Cardiac fibroblast (primary cell): ENCODE results near the gene TMEM222.

ENCODE experiments used
- DNase-seq, 2 donors: peaks; one replicate each; pipeline versions ENCODE4 v3.0.0 to v3.0.0-alpha.2; 2010; ENCODE audit warnings: low read depth in 2 of 2
- H3K4me3 ChIP-seq, 2 donors: replicated peaks in 1 of 2; 1 replicate in 1 of 2; 2 replicates in 1 of 2; pipeline ENCODE4 v1.5.1; 2011; ENCODE audit warnings: low read depth in 2 of 2, low read length in 2 of 2, mild to moderate bottlenecking in 2 of 2, moderate library complexity in 1 of 2
- TF ChIP-seq, protein P1 (sequence below): IDR thresholded peaks from one replicate; pipeline ENCODE4 v1.5.1; 2011; ENCODE audit warnings: low read depth, mild to moderate bottlenecking, low read length, inconsistent platforms

Gene TMEM222

DNA sequence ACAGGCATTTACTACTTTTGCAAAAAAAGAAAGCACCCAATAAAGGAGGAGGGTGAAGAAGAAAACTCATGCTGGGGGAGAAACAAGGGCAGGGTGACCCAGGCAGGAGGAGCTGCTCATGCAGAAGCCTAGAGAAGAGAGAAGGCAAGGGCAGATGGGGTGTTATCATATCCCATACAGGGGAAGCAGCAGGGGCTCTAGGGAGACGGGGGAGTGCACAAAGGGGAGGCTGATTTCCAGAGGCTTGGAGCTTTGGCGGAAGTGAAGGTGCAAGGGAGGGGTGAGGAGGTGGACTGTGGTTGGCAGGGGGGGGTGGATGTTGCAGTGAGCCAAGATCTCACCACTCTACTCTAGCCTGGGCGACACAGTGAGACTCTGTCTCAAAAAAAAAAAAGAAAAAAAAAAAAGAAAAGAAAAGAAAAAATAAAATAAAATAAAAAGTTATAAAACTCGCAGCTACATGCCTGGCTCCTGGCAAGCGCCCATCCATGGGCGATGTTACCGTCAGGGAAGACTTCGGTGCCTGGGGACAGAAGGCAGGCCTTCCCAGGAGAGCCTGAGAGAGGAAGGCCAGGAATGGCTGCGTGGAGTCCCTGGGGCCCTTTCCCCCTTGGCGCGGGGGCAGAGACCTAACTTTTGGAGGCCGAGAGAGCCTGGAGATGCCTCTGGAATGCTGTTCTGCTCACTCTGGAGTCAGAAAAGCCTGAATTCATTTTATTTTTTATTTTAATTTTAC lies 56.0 kb downstream of the TMEM222 start:
- TF ChIP-seq, protein P1, sequence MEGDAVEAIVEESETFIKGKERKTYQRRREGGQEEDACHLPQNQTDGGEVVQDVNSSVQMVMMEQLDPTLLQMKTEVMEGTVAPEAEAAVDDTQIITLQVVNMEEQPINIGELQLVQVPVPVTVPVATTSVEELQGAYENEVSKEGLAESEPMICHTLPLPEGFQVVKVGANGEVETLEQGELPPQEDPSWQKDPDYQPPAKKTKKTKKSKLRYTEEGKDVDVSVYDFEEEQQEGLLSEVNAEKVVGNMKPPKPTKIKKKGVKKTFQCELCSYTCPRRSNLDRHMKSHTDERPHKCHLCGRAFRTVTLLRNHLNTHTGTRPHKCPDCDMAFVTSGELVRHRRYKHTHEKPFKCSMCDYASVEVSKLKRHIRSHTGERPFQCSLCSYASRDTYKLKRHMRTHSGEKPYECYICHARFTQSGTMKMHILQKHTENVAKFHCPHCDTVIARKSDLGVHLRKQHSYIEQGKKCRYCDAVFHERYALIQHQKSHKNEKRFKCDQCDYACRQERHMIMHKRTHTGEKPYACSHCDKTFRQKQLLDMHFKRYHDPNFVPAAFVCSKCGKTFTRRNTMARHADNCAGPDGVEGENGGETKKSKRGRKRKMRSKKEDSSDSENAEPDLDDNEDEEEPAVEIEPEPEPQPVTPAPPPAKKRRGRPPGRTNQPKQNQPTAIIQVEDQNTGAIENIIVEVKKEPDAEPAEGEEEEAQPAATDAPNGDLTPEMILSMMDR = no peak
- DNase-seq = no peak

DNA sequence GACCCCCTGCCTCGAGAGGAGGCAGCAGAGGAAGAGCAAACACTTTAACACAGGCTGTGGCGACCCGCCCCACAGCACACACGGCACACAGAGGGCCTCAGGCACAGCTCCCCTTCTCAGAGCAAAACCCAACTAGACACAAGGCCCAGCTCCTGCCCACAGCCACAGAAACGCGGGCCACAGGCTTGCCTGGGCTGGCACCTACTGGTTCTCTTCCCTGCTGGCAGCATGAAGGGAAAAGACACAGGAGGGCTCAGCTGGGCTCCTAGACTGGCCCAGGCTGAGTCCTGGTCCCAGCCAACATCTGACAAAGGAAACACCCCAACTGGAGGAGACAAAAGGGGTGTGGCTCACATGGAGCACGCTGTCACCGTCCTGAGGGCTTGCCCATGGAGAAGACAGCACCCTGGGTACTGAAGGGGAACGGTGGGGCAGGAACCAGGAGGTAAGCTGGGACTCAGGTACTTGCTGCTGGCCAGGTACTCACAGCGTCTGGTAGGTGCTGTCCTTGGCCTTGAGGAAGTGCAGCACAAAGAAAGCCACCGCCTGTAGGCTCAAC lies 57.7 kb downstream of the TMEM222 start:
- H3K4me3 ChIP-seq = no peak overlapping the region
- TF ChIP-seq, protein P1 = no peak
- DNase-seq = no peak

More for the DNA sequence above, 56.0 kb downstream of the TMEM222 start:
- H3K4me3 ChIP-seq = no peak overlapping the region

DNA sequence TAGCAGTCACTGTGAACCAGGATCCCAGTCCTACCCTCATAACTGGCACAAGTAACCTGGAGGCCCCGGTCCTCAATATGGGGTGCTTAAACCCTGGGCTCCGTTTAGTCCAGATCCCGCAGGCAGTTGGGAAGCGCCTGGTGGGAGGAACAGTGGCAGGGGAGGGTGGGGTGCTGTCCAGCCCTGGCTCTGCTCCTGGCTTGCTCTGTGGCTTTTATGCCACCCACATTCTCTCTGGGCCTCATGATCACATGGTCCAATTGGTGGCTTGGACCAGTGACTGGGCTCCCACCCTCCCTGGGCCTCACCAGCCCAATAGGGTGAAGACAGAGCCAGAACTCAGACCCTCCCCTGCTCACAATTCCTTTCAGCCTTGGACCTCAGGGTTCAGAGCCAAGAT lies 58.3 kb downstream of the TMEM222 start:
- no peak overlapping the region for H3K4me3 ChIP-seq
- no peak for DNase-seq
- TF ChIP-seq, protein P1 = no peak

DNA sequence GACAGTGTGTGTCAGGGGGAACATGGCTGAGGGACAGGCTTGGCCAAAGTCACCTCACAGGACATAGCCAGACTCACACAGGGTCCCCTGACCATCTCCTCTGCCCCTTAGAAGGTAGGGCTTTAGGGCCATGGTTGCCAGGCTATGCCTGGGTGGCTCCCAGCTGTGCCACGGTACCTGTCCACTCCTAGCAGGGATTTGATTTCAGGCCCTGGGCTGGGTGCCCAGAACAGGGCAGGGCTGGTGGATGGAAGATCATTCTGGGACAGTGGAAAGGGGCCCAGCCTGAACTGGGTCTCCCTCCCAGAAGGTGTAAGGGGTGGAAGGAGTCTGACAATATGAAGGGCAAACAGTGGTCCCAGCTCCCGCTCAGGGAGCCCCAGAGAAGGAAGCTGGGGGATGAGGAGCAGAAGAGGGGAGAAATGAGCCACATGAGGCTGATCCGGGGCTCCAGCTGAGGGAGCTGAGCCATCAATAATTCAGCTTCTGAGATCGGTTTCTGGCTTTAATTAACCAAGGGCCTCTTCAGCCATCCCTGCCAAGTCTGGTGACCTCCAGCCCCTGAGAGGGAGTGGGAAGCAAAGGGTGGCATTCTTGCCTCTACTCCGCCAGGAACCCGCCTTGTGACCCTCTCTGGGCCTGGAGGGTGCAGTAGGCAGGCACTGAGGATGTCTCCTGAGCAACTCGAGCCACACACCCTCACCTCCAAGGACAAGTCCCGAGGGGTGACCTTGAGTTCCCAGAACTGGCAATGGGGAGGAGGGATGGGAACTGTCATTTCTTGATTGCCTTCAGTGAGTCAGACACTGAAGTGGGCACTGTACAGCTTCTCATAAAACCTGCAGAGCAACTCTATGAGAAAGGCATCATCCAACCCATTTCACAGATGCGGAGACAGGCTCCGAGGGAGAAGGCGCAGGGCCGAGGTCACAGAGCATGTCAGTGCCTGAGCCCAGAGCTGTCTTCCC lies 59.1 kb downstream of the TMEM222 start:
- no peak overlapping the region for H3K4me3 ChIP-seq
- TF ChIP-seq, protein P1 = no peak
- no peak for DNase-seq

DNA sequence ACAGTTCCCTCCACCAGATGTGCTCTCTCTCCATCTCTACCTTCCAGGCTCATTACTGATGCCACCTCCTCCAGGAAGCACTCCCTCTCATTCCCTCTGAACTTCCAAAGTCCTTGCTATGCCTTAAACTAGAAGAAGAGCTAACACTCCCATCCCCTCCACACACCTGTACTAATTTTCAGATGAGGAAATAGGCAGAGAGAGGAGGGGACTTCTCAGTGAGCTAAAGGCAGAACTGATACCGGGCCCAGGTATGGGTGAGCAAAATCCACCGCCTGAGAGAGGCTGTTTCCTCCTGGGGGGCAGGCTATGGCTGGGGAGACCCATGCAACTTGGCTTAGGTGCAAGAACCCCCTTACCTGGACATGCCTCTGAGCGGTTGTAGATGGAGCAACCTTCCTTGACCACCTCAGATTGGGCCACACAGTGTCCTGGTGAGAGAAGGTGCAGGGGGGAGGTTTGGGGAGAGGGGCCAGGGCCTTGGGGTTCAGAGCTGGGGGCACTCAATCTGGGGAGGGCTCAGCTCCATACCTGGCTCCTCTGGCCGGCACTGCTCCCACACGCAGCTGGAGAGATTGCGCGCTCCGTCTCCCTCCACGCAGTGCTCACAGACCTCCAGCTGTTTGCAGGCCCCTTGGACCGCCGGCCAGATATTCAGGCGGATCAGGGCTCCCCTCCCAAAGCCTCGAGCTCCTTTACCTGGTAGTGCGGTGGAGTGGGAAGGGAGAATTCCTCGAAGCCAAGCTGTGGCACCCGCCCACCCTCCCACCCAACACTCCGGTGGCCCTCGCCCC lies 60.2 kb downstream of the TMEM222 start:
- TF ChIP-seq, protein P1 = no peak
- H3K4me3 ChIP-seq = no peak overlapping the region
- no peak for DNase-seq

DNA sequence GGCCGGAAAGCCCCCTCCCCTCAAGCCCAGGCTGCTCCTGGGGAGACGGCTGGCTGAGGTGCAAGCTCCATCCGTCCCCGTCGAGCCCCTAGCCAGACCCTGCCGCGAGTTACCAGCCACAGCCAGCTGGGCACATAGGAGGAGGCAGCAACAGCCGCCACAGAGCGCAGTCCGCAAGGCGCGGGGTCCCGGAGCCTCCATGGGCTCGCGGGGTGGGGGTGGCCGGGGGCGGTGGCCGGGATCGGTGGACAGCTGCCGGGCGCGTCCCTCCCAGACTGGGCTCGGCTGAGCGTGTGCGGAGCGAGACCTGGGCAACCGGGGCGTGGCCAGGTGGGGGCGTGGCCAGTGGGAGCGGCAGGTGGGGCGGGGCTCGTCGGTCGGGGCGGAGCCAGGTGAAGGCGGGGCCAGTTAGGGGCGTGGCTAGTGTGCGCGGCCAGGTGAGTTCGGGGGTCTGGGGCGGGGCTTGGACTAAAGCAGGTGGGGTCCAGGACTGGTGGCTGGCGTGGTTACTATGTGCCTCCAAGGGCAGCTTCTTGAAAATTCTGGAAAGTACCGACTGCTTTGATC lies 61.2 kb downstream of the TMEM222 start, which contains the start of gene CD164L2:
Gene CD164L2, minus strand, starts transcription at position 295 of the 567 bp plus-strand sequence. Its CDS starts 94 bp downstream, at position 201.
- H3K4me3 ChIP-seq = no peak within 1 kb of the TSS
- no peak for DNase-seq
- TF ChIP-seq, protein P1 = no peak
